AG04450 (cell line): ENCODE measurements around the gene PPIL1. TPM values are rescaled to one million over a fixed set of nuclear protein-coding genes. Genes with fewer than 3 reads are reported as not detected.

ENCODE experiments used
- CTCF ChIA-PET: fragments of 300-600, 350-600 bp; formaldehyde crosslinking; extraction: SDS; loops from one replicate; lab custom pipeline; 2022; ENCODE audit warnings: antibody characterized with exemption, inconsistent platforms; lab: Charles Lee
- POLR2A ChIA-PET: fragments of 350-600 bp; formaldehyde crosslinking; extraction: SDS; loops from one replicate; lab custom pipeline; 2021; ENCODE audit warnings: antibody characterized with exemption, inconsistent platforms; lab: Yijun Ruan, JAX
- DNase-seq: peaks from one replicate; pipeline ENCODE4 v3.0.0-alpha.2; 2011; ENCODE audit warnings: low read depth, low spot score
- H3K27ac ChIP-seq: one replicate; pipeline ENCODE4 v1.5.1; 2012; ENCODE audit warnings: low read depth, low read length, control low read depth
- H3K27me3 ChIP-seq: one replicate; pipeline ENCODE4 v1.6.0; 2012; ENCODE audit warnings: low read length; ENCODE audit not compliant: control insufficient read depth, insufficient read depth
- H3K4me3 ChIP-seq: 2 replicates; pipeline ENCODE4 v1.5.1; 2011; ENCODE audit warnings: mild to moderate bottlenecking, low read depth, low read length, control low read depth
- H3K9me3 ChIP-seq: 2 replicates; pipeline ENCODE4 v1.5.1; 2012; ENCODE audit warnings: low read length; ENCODE audit not compliant: control insufficient read depth, insufficient read depth
- polyA plus RNA-seq: library from polyadenylated mRNA; depleted of rRNA; stranded (reverse); fragments of >200 nt; gene quantifications from 2 replicates; pipeline ENCODE4 v1.2.3, GENCODE V29; 2011
- TF ChIP-seq, protein P1 (sequence below): IDR thresholded peaks from 2 replicates; pipeline ENCODE4 v1.5.1; 2011; ENCODE audit warnings: low read depth, low read length, control low read depth, inconsistent platforms

The PPIL1 gene
- polyA plus RNA-seq, 1 experiment = 40.7 TPM

DNA sequence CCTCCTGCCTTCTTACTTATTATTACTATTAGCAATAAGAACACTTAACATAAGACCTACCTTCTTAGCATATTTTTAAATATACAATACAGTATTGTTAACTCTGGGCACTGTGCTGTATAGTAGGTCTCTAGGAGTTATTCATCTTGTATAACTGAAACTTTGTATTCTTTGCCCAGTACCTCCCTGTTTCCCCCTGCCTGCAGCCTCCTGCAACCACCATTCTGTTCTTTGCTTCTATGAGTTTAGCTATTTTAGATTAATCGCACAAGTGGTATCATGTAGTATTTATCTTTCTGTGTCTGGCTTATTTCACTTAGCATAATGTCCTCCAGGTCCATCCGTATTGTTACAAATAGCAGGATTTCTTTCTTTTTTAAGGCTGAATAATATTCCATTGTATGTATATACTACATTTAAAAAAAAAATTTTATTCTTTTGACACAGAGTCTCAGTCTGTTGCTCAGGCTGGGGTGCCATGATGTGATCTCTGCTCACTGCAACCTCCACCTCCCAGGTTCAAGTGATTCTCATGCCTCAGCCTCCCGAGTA lies 15.6 kb upstream of the PPIL1 start:
- TF ChIP-seq, protein P1, sequence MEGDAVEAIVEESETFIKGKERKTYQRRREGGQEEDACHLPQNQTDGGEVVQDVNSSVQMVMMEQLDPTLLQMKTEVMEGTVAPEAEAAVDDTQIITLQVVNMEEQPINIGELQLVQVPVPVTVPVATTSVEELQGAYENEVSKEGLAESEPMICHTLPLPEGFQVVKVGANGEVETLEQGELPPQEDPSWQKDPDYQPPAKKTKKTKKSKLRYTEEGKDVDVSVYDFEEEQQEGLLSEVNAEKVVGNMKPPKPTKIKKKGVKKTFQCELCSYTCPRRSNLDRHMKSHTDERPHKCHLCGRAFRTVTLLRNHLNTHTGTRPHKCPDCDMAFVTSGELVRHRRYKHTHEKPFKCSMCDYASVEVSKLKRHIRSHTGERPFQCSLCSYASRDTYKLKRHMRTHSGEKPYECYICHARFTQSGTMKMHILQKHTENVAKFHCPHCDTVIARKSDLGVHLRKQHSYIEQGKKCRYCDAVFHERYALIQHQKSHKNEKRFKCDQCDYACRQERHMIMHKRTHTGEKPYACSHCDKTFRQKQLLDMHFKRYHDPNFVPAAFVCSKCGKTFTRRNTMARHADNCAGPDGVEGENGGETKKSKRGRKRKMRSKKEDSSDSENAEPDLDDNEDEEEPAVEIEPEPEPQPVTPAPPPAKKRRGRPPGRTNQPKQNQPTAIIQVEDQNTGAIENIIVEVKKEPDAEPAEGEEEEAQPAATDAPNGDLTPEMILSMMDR = no peak
- H3K27ac ChIP-seq = no peak overlapping the region
- DNase-seq = no peak
- no peaks in the 10 kb centered on the region for H3K9me3 ChIP-seq
- H3K4me3 ChIP-seq = no peak overlapping the region
- no peaks in the 10 kb centered on the region for H3K27me3 ChIP-seq
- POLR2A ChIA-PET = no interaction called here
- CTCF ChIA-PET = interaction anchor here (1.8 to 2.7 kb wide), 2 partner anchors 128 to 320 kb away, joined by 4 to 14 read pairs; no protein-coding TSS in a partner anchor

DNA sequence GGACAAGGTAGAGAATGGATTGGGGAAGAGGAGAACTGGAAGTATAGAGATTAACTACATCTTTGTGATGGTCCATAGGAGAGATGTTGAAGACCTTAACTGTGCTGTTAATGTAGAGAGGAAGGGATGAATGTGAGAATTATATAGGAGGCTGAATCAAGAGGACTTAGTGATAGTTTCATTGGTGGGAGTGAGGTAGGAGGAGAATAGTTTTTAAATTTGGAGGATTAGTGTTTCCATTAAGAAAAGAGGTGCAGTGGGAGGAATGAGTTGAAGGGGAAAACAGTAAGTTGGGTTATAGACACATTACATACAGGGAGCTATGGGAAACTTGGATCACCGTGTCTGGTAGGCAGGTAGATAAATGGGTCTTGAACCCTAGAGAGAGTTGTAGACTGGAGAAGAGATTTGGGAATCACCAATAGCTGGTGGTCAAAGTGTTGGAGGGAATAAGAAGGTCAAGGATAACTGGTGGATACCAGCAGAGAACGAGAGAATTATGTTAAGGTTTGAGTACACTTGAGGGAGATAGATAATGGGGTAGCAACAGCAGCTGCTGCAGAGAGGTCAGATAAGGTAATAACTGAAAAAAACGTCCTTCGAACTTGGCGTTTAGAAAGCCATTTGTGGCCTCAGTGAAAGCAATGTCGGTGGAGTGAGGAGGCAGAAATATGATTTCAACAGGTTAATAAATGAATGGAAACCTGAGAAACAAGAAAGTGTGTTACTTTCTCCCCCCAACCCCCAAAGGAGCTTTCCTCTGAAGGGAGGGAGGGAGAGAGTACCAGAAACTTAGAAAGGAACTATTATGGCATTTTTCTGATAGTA lies 14.3 kb upstream of the PPIL1 start:
- Histone ChIP-seq H3K27ac (no peak overlapping the region), H3K9me3 (no peaks in the 10 kb centered on the region), H3K27me3 (no peaks in the 10 kb centered on the region), H3K4me3 (no peak overlapping the region)
- TF ChIP-seq, protein P1 = no peak
- no peak for DNase-seq
- ChIA-PET CTCF (interaction anchor here (0.6 to 2.7 kb wide), 5 partner anchors 105 to 321 kb away, joined by 4 to 14 read pairs (median 4); no protein-coding TSS in a partner anchor), POLR2A (interaction anchor here (0.8 kb wide), 1 partner anchor 97 kb away, joined by 3 read pairs; the partner anchor contains the start of gene MTCH1)

- no peaks in the 10 kb centered on the region for H3K27me3 ChIP-seq
- CTCF ChIA-PET = interaction anchor here (1.9 to 2.7 kb wide), 2 partner anchors 122 to 130 kb away, joined by 6 to 14 read pairs; no protein-coding TSS in a partner anchor
- no peaks in the 10 kb centered on the region for H3K9me3 ChIP-seq
- TF ChIP-seq, protein P1 = no peak
- no peak for DNase-seq
- no peak overlapping the region for H3K27ac ChIP-seq
- POLR2A ChIA-PET = no interaction called here
- no peak overlapping the region for H3K4me3 ChIP-seq
Measured at GRCh38 chr6:36888115-36888643, 13.6 kb upstream of the PPIL1 start.

DNA sequence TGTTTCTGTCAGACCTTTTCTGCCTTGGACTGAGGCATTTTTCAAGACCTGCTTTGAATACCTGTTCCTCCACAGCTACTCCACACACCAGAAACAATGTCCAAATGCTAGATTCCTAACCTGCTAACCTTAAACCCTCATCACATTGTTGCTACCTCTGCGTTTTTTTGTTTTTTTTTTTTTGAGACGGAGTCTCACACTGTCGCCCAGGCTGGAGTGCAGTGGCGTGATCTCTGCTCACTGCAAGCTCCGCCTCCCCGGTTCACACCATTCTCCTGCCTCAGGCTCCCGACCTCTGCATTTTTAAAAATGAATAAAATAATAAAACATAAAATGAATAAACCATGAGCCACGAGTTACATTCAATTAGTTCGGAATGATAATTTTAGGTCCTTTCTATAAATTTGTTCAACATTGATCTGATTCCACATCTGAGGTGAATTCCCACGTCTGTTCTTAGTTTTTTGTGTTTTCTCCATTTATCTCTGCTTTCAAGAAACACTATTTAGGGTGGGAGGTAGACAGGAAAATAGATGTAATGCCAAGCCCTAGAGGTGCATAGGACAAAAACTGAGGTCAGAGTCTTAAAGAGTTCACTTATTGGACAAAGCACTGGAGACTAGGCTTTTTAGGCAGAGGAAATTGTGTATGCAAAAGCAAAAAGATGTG lies 12.5 kb upstream of the PPIL1 start:
- no peak for DNase-seq
- CTCF ChIA-PET = no interaction called here
- H3K4me3 ChIP-seq = peak overlapping the region; percentile 85
- H3K27me3 ChIP-seq = no peaks in the 10 kb centered on the region
- no peak overlapping the region for H3K27ac ChIP-seq
- H3K9me3 ChIP-seq = no peaks in the 10 kb centered on the region
- TF ChIP-seq, protein P1 = no peak
- POLR2A ChIA-PET = no interaction called here
